Measurements from ENCODE around the gene LMNTD2.
"Not testable (repeated sequence)": the region's sequence is repeated elsewhere in the genome, so short reads cannot be mapped to it uniquely, and the experiment has no call there.

The LMNTD2 gene

GRCh38 chr11:528815-529727 is 31.5 kb downstream of the LMNTD2 start:
- H3K27ac ChIP-seq (ENCODE audit: low read depth, low read length) = no peak overlapping the region
- no peak overlapping the region for H3K9ac ChIP-seq (ENCODE audit: low read depth, low read length)
- WGBS = 82% methylated on average over 29 of the region's 29 CpGs
- H3K9me3 ChIP-seq (ENCODE audit: insufficient read depth, low read depth, low read length) = no peaks in the 10 kb centered on the region
- H3K36me3 ChIP-seq (ENCODE audit: insufficient read depth, low read length) = peaks cover 22% of the 10 kb centered on the region
- no peak overlapping the region for H3K4me3 ChIP-seq (ENCODE audit: low read length)
- H3K27me3 ChIP-seq (ENCODE audit: insufficient read depth, low read length) = no peaks in the 10 kb centered on the region
- H3K4me1 ChIP-seq (ENCODE audit: insufficient read depth, low read length) = no peaks in the 10 kb centered on the region

- Histone ChIP-seq H3K36me3 (ENCODE audit: insufficient read depth, low read length) (peaks cover 17% of the 10 kb centered on the region), H3K27me3 (ENCODE audit: insufficient read depth, low read length) (no peaks in the 10 kb centered on the region), H3K4me3 (ENCODE audit: low read length) (no peak overlapping the region), H3K4me1 (ENCODE audit: insufficient read depth, low read length) (no peaks in the 10 kb centered on the region), H3K27ac (ENCODE audit: low read depth, low read length) (no peak overlapping the region), H3K9me3 (ENCODE audit: insufficient read depth, low read depth, low read length) (no peaks in the 10 kb centered on the region), H3K9ac (ENCODE audit: low read depth, low read length) (no peak overlapping the region)
- WGBS = 87% methylated on average over 30 of the region's 30 CpGs
Observed at GRCh38 chr11:528166-528814, 32.2 kb downstream of the LMNTD2 start.

GRCh38 chr11:526192-526591 is 34.3 kb downstream of the LMNTD2 start:
- whole genome bisulfite sequencing = 89% methylated on average over 17 of the region's 17 CpGs
- no peaks in the 10 kb centered on the region for H3K4me1 ChIP-seq (ENCODE audit: insufficient read depth, low read length)
- H3K9me3 ChIP-seq (ENCODE audit: insufficient read depth, low read depth, low read length) = no peaks in the 10 kb centered on the region
- no peak overlapping the region for H3K9ac ChIP-seq (ENCODE audit: low read depth, low read length)
- H3K36me3 ChIP-seq (ENCODE audit: insufficient read depth, low read length) = no peaks in the 10 kb centered on the region
- no peak overlapping the region for H3K27ac ChIP-seq (ENCODE audit: low read depth, low read length)
- no peak overlapping the region for H3K4me3 ChIP-seq (ENCODE audit: low read length)
- no peaks in the 10 kb centered on the region for H3K27me3 ChIP-seq (ENCODE audit: insufficient read depth, low read length)

- Histone ChIP-seq H3K4me3 (ENCODE audit: low read length) (no peak overlapping the region), H3K27me3 (ENCODE audit: insufficient read depth, low read length) (no peaks in the 10 kb centered on the region), H3K9ac (ENCODE audit: low read depth, low read length) (no peak overlapping the region), H3K4me1 (ENCODE audit: insufficient read depth, low read length) (no peaks in the 10 kb centered on the region), H3K27ac (ENCODE audit: low read depth, low read length) (no peak overlapping the region), H3K9me3 (ENCODE audit: insufficient read depth, low read depth, low read length) (peaks cover 5% of the 10 kb centered on the region; the same call in 1 of the 2 replicates), H3K36me3 (ENCODE audit: insufficient read depth, low read length) (no peaks in the 10 kb centered on the region)
- 89% methylated on average over 10 of the region's 10 CpGs for WGBS
Observed at GRCh38 chr11:521177-521688, 39.3 kb downstream of the LMNTD2 start.

GRCh38 chr11:520428-521176 is 39.9 kb downstream of the LMNTD2 start:
- WGBS = 92% methylated on average over 39 of the region's 39 CpGs

GRCh38 chr11:518463-519202 is 41.9 kb downstream of the LMNTD2 start:
- peak overlapping the region; percentile 37 for H3K4me3 ChIP-seq (ENCODE audit: low read length)
- no peaks in the 10 kb centered on the region; the same call in 1 of the 2 replicates for H3K36me3 ChIP-seq (ENCODE audit: insufficient read depth, low read length)
- no peaks in the 10 kb centered on the region for H3K27me3 ChIP-seq (ENCODE audit: insufficient read depth, low read length)
- no peaks in the 10 kb centered on the region for H3K4me1 ChIP-seq (ENCODE audit: insufficient read depth, low read length)
- H3K27ac ChIP-seq (ENCODE audit: low read depth, low read length) = no peak overlapping the region
- 31% methylated on average over 74 of the region's 74 CpGs for WGBS
- H3K9me3 ChIP-seq (ENCODE audit: insufficient read depth, low read depth, low read length) = peaks cover 8% of the 10 kb centered on the region; the same call in 1 of the 2 replicates
- H3K9ac ChIP-seq (ENCODE audit: low read depth, low read length) = no peak overlapping the region

More at GRCh38 chr11:520428-521176, 39.9 kb downstream of the LMNTD2 start:
- no peak overlapping the region for H3K9ac ChIP-seq (ENCODE audit: low read depth, low read length)
- no peaks in the 10 kb centered on the region for H3K27me3 ChIP-seq (ENCODE audit: insufficient read depth, low read length)
- H3K4me1 ChIP-seq (ENCODE audit: insufficient read depth, low read length) = no peaks in the 10 kb centered on the region
- H3K4me3 ChIP-seq (ENCODE audit: low read length) = no peak overlapping the region
- no peaks in the 10 kb centered on the region for H3K36me3 ChIP-seq (ENCODE audit: insufficient read depth, low read length)
- peaks cover 8% of the 10 kb centered on the region; the same call in 1 of the 2 replicates for H3K9me3 ChIP-seq (ENCODE audit: insufficient read depth, low read depth, low read length)
- no peak overlapping the region for H3K27ac ChIP-seq (ENCODE audit: low read depth, low read length)

- H3K9me3 ChIP-seq (ENCODE audit: insufficient read depth, low read depth, low read length); H3K4me3 ChIP-seq (ENCODE audit: low read length); H3K27me3 ChIP-seq (ENCODE audit: insufficient read depth, low read length); H3K4me1 ChIP-seq (ENCODE audit: insufficient read depth, low read length); H3K36me3 ChIP-seq (ENCODE audit: insufficient read depth, low read length); H3K27ac ChIP-seq (ENCODE audit: low read depth, low read length); H3K9ac ChIP-seq (ENCODE audit: low read depth, low read length): not testable (repeated sequence)
- 96% methylated on average over 43 of the region's 43 CpGs for WGBS
Observed at GRCh38 chr11:516918-517685, 43.4 kb downstream of the LMNTD2 start.

- Histone ChIP-seq H3K9me3 (ENCODE audit: insufficient read depth, low read depth, low read length) (peaks cover 8% of the 10 kb centered on the region; the same call in 1 of the 2 replicates), H3K4me3 (ENCODE audit: low read length) (no peak overlapping the region), H3K4me1 (ENCODE audit: insufficient read depth, low read length) (no peaks in the 10 kb centered on the region), H3K27ac (ENCODE audit: low read depth, low read length) (no peak overlapping the region), H3K27me3 (ENCODE audit: insufficient read depth, low read length) (no peaks in the 10 kb centered on the region), H3K9ac (ENCODE audit: low read depth, low read length) (no peak overlapping the region), H3K36me3 (ENCODE audit: insufficient read depth, low read length) (peaks cover 3% of the 10 kb centered on the region; the same call in 1 of the 2 replicates)
- WGBS = 85% methylated on average over 4 of the region's 4 CpGs
Observed at GRCh38 chr11:516400-516799, 44.1 kb downstream of the LMNTD2 start.

- no peak overlapping the region for H3K27ac ChIP-seq (ENCODE audit: low read depth, low read length)
- H3K9ac ChIP-seq (ENCODE audit: low read depth, low read length) = no peak overlapping the region
- 96% methylated on average over 6 of the region's 6 CpGs for WGBS
- H3K9me3 ChIP-seq (ENCODE audit: insufficient read depth, low read depth, low read length) = peaks cover 8% of the 10 kb centered on the region; the same call in 1 of the 2 replicates
- no peaks in the 10 kb centered on the region for H3K27me3 ChIP-seq (ENCODE audit: insufficient read depth, low read length)
- peaks cover 5% of the 10 kb centered on the region for H3K36me3 ChIP-seq (ENCODE audit: insufficient read depth, low read length)
- H3K4me3 ChIP-seq (ENCODE audit: low read length) = no peak overlapping the region
- no peaks in the 10 kb centered on the region for H3K4me1 ChIP-seq (ENCODE audit: insufficient read depth, low read length)
Observed at GRCh38 chr11:515131-515530, 45.4 kb downstream of the LMNTD2 start.

GRCh38 chr11:514606-515005 is 45.9 kb downstream of the LMNTD2 start:
- H3K27ac ChIP-seq (ENCODE audit: low read depth, low read length) = no peak overlapping the region
- no peaks in the 10 kb centered on the region for H3K27me3 ChIP-seq (ENCODE audit: insufficient read depth, low read length)
- H3K36me3 ChIP-seq (ENCODE audit: insufficient read depth, low read length) = peaks cover 10% of the 10 kb centered on the region
- no peak overlapping the region for H3K9ac ChIP-seq (ENCODE audit: low read depth, low read length)
- WGBS = 95% methylated on average over 10 of the region's 10 CpGs
- H3K4me1 ChIP-seq (ENCODE audit: insufficient read depth, low read length) = no peaks in the 10 kb centered on the region
- H3K9me3 ChIP-seq (ENCODE audit: insufficient read depth, low read depth, low read length) = peaks cover 8% of the 10 kb centered on the region; the same call in 1 of the 2 replicates
- H3K4me3 ChIP-seq (ENCODE audit: low read length) = no peak overlapping the region

Data from HUES64 (cell line).